ENCODE measurements around the gene SDK2. TPM values are rescaled to one million over a fixed set of nuclear protein-coding genes. Genes with fewer than 3 reads are reported as not detected.

SDK2 gene
- total RNA-seq, result not detected in 2 replicates

DNA sequence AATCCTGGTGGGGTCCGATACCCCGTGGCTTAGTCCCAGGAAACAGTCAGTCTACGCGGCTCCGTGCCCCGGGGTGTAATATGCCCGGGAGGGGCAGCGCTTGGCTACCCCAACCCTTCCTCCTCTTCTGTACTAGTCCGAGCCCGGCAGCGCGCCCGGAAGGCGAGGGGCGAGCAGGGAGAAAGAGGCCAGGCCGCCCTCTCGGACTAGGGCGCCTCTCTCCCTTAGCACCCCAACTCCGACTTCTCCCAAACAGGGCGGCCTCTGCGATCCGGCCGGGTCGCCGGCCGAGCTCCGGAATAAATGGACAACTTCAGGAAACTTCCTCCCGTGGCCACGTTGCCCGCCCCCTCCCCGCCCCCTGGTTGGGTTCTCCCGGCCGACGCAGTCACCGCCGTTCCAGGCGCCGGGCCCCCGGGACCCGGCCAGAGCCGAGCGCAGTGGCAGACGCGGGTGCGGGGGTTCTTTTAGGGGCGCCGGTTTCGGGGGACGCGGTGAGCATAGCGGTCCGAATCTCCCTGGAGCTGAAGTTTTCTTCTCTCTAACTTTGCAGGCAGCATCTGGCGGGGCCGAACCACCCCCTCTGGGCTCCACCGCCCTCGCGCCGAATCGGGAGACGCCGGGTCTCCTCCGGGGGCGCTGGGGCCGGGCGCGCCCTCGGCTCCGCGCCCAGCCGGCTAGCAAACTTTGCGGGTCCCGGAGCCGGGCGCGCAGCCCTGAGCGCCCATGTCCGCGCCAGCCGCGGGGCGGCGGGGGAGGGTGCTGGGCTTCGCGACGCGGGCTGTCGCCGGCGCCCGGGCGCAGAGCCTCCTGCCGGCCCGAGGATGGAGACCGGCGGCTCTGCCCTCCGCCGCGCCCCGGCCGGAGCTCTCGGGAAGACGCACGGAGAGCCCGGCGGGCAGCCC lies at the start of gene SDK2:
SDK2 (minus strand) TSS at position 301 of the 905 bp plus-strand sequence. CDS start 357 bp downstream, outside the sequence.

GRCh38 chr17:73311781-73312641 lies 332.2 kb downstream of the SDK2 start, which contains the start of gene CDC42EP4:
TSS of gene CDC42EP4 (minus strand) at chr17:73312001. CDS start at chr17:73286500, 25,501 bp downstream.

Measured in mammary microvascular endothelial cell (primary cell).